Omental fat pad (tissue), 4 donors: Measurements from ENCODE around the gene MYO1E. TPM values are rescaled to one million over a fixed set of nuclear protein-coding genes. Genes with fewer than 3 reads are reported as not detected.
"Not testable (repeated sequence)": the region's sequence is repeated elsewhere in the genome, so short reads cannot be mapped to it uniquely, and the experiment has no call there.

Experiments
- ATAC-seq: fragments of 150-250 bp; one replicate; pipeline ENCODE4 v1.9.1; 2016; ENCODE audit warnings: mild to moderate bottlenecking, moderate library complexity; ENCODE audit not compliant: low FRiP score
- DNase-seq: peaks from one replicate; pipeline ENCODE4 v3.0.0-alpha.2; 2019; ENCODE audit warnings: low spot score
- total RNA-seq, 4 donors: library from RNA; depleted of rRNA; stranded (reverse); fragments of >200 nt; gene quantifications; one replicate each; pipeline ENCODE4 v1.1.0, GENCODE V29; 2016
- TF ChIP-seq, protein P1 (sequence below), 3 donors: fragments of 450-650 bp; IDR thresholded peaks; one replicate each; pipeline ENCODE4 v1.5.1; 2016 to 2017; ENCODE audit warnings: antibody characterized with exemption in 3 of 3, mild to moderate bottlenecking in 3 of 3, moderate library complexity in 2 of 3

The MYO1E gene
- total RNA-seq, 4 donors from 2014 or later = 35.7 to 193 (median 68.0) TPM

DNA sequence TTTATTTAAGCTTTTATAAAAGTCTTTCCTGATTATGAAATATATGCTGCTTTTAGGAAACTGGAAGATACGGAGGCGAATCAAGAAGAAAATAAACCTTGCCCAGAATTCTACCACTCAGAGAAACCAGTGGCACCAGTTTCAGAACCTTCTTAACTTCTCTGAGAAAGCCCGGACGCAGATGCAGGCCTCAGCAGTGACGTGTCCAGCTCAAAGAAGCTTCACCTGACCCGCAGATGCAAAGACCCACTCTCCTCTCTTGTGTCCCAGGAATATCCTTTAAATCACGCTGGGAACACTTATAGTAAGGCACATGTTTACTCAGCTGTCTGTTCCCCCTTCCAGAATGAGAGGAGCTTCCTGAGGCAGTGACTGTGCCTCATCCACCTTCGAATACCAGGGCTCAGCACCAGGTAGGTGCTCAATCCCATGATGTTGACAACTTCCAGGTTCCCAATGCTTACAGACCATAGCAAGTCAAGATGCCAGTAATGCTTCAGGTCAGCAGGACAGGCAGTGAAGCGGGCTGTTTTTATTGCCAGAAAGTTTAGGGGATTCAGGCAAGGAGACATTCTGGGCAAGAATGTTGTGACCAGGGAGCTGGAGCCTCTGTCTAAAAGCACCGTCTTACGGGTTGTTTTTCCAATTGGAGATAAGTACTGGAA lies 205.9 kb downstream of the MYO1E start:
- ATAC-seq = no peak

DNA sequence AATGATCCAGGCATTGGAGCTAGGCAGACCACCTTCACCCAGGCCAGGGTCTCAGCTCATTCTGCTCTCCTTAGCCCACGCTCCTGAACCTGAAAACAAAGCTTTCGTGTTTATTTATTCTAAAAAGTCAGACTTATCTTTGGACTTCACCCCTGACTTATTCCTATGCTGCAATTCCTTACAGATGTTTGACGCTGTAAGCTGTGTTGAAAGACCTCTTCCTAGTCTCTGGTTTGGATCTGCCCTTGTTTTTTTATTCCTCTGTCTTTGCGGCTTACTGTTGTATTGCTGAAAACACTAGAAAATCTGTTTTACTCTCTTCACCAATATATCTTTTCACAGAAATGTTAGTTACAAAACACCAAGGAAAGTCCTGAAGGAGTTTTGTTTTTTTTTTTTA lies 206.5 kb downstream of the MYO1E start:
- TF ChIP-seq, protein P1, sequence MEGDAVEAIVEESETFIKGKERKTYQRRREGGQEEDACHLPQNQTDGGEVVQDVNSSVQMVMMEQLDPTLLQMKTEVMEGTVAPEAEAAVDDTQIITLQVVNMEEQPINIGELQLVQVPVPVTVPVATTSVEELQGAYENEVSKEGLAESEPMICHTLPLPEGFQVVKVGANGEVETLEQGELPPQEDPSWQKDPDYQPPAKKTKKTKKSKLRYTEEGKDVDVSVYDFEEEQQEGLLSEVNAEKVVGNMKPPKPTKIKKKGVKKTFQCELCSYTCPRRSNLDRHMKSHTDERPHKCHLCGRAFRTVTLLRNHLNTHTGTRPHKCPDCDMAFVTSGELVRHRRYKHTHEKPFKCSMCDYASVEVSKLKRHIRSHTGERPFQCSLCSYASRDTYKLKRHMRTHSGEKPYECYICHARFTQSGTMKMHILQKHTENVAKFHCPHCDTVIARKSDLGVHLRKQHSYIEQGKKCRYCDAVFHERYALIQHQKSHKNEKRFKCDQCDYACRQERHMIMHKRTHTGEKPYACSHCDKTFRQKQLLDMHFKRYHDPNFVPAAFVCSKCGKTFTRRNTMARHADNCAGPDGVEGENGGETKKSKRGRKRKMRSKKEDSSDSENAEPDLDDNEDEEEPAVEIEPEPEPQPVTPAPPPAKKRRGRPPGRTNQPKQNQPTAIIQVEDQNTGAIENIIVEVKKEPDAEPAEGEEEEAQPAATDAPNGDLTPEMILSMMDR (IDR thresholded peaks at IDR 0.05) = no peak
- ATAC-seq (no peak), DNase-seq (no peak)

More for the DNA sequence above, 205.9 kb downstream of the MYO1E start:
- DNase-seq = no peak
- TF ChIP-seq, protein P1 (IDR thresholded peaks at IDR 0.05) = no peak

DNA sequence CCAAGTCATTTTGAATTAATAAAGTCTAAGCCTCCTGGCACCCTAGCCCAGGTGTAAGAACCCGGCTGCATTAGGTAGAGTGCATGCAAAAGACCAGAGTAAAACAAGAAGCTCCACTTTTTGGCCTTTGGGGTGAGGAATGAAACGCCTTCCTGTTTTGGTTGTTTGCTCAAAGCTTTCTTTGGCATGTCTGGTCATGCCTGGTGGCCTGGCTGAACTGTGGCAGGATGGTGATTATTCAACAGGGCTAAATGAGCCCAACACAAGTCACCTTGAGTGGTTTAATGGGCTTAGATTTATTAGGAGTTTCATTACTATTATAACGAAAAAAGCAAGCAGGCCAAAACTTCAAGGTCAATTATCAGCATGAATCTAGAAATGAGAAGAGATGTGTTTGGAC lies 206.9 kb downstream of the MYO1E start:
- ATAC-seq (no peak), DNase-seq (no peak)
- TF ChIP-seq, protein P1 (IDR thresholded peaks at IDR 0.05) = no peak

DNA sequence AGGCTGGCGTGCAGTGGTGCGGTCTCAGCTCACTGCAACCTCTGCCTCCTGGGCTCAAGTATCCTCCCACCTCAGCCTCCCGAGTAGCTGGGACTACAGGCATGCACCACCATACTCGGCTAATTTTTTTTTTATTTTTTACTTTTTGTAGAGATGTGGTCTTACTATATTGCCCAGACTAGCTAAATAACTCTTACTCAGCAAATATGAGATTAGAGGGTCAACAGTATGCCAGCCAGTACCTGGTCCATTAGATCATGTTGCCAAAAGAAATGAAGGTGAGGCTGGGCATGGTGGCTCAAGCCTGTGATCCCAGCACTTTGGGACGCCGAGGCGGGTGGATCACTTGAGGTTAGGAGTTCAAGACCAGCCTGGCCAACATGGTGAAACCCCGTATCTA lies 210.6 kb downstream of the MYO1E start:
- not testable (repeated sequence) for DNase-seq, ATAC-seq

DNA sequence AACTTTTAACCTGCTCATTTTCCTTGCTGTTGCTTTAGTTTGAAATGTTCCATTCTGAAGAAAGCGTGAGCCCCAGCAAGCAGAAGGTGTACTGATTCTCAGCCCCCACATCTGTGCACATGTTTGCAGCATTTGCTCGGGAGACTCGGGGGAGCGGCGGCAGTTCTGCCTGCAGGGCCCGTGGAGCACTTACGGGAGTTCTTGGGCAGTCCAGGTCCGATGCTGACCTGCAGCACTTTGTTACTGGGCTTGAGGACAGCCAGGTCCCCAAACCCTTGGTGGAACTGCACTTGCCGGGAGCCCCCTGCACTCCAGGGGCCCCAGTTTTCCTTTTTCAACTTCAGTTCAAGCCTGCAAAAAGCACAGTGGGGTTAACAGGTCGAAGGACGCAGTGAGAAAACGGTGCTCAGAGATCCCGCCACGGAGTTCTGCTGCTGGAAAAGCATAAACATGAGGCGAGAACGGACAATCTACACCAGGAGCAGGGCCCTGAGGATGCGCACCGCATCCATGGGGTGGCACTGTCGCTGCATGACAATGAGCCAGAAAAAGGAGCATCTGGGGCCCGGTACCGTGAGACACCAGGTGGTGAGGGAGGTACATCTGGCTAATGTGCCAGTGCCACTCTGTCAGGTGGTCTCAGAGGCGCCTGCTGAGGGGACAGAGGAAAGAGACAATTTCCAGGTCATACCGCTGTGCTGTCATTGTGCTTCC lies 211.6 kb downstream of the MYO1E start:
- no peak for DNase-seq
- ATAC-seq = no peak
- TF ChIP-seq, protein P1 (IDR thresholded peaks at IDR 0.05) = no peak

DNA sequence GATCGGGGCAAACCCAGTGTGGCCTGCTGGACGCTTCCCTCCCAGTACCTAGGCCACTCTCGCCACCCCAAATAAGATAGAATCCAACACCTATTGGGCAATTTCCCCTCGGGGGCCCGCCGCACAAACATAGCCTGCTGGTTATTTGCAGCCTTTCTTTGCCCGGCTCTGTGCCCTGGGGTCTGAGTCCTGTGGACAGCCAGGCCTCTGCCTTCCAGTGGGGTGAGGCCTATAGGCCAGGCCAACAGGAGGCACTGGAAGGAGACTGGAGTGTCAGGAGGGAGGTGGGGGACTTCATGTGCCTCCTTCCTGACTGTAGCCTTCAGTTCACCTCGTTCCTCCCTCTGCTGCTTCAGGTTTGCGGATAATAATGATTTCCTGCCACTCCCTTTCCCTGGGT lies 213.5 kb downstream of the MYO1E start:
- DNase-seq (no peak), ATAC-seq (no peak)
- TF ChIP-seq, protein P1 (IDR thresholded peaks at IDR 0.05) = no peak

DNA sequence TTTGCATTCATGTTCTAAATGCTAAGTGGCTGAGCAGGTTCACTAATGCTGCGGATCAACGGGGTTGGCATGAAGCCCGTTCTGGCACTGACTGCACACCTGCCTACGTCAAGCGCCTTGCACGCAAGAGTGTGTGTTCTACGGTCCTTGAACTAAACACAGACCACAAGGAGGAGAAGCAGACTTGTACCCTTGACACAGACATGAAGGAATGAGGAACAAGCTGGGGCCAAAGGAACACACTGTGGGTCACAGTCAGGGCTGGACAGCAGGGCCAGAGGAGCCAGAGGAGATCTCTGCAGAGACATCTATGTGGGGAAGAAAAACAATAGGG lies 214.0 kb downstream of the MYO1E start:
- DNase-seq (no peak), ATAC-seq (no peak)
- TF ChIP-seq, protein P1 (IDR thresholded peaks at IDR 0.05) = no peak
